HL-60 (cell line): ENCODE measurements around the gene ZNF219.
A peak's percentile ranks its signal among the peaks of the same experiment; 100 is the strongest.

Source experiments
- DNase-seq, 2 experiments: peaks; one replicate each; pipeline ENCODE4 v3.0.0-alpha.2; 2010 to 2020; ENCODE audit warnings: low read depth in 1 of 2, low spot score in 1 of 2
- H3K27ac ChIP-seq: fragments of 250-450 bp; sonication (Bioruptor Pico); replicated peaks from 2 replicates; pipeline ENCODE4 v1.5.1; 2020; ENCODE audit warnings: mild to moderate bottlenecking, moderate library complexity
- H3K27me3 ChIP-seq: fragments of 250-450 bp; sonication (Bioruptor Pico); 2 replicates; pipeline ENCODE4 v1.5.1; 2021; ENCODE audit warnings: mild to moderate bottlenecking, moderate library complexity; ENCODE audit not compliant: insufficient read depth, poor library complexity, severe bottlenecking
- H3K4me3 ChIP-seq: replicated peaks from 2 replicates; pipeline ENCODE4 v1.5.1; 2011; ENCODE audit warnings: mild to moderate bottlenecking, control low read depth, low read length; ENCODE audit not compliant: insufficient read depth
- GABPA ChIP-seq: IDR thresholded peaks from 2 replicates; pipeline ENCODE4 v1.6.1; 2012; ENCODE audit warnings: low read depth
- POLR2AphosphoS5 ChIP-seq: IDR thresholded peaks from 2 replicates; pipeline ENCODE4 v1.6.1; 2012; ENCODE audit warnings: low read depth
- SPI1 ChIP-seq: IDR thresholded peaks from 2 replicates; pipeline ENCODE4 v1.6.1; 2012; ENCODE audit warnings: low read depth, mild to moderate bottlenecking, borderline replicate concordance
- TF ChIP-seq, protein P1 (sequence below): IDR thresholded peaks from 2 replicates; pipeline ENCODE4 v1.6.1; 2012; ENCODE audit warnings: low read depth; ENCODE audit not compliant: insufficient replicate concordance
- TF ChIP-seq, protein P2 (sequence below): IDR thresholded peaks from one replicate; pipeline ENCODE4 v1.5.1; 2011; ENCODE audit warnings: low read length, control low read depth, inconsistent platforms; ENCODE audit not compliant: insufficient read depth

ZNF219 gene

DNA sequence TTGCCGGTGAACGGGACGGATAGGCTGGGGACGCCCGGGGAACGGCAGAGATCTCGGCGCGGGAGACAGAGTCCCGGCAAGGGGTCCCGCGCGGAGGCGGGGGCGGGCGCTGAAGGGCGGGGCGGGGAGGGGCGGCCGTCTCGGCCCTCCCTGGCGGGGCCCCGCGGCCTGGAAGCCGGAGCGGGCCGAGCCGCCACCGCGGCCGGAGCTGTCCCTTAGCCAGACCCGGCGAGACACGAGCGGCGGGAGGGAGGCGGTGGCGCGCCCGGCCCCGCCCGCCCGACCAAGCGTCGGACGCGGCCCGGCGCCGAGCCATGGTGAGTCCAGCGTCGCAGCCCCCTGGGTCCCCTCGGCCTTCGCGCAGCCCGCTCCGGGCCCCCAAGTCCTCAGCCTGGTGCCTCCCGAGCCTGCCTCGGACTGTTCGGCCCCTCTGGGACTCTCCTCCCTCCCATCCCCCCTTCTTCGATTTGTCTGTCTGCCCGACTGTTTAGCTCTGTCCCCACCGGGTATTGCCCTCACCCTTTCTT, 28.3 kb downstream of the ZNF219 start, which contains the start of gene ARHGEF40:
TSS of gene ARHGEF40 (plus strand) at position 222 of the 527 bp plus-strand sequence. CDS start at position 315, 93 bp downstream.
- TF ChIP-seq, protein P1, sequence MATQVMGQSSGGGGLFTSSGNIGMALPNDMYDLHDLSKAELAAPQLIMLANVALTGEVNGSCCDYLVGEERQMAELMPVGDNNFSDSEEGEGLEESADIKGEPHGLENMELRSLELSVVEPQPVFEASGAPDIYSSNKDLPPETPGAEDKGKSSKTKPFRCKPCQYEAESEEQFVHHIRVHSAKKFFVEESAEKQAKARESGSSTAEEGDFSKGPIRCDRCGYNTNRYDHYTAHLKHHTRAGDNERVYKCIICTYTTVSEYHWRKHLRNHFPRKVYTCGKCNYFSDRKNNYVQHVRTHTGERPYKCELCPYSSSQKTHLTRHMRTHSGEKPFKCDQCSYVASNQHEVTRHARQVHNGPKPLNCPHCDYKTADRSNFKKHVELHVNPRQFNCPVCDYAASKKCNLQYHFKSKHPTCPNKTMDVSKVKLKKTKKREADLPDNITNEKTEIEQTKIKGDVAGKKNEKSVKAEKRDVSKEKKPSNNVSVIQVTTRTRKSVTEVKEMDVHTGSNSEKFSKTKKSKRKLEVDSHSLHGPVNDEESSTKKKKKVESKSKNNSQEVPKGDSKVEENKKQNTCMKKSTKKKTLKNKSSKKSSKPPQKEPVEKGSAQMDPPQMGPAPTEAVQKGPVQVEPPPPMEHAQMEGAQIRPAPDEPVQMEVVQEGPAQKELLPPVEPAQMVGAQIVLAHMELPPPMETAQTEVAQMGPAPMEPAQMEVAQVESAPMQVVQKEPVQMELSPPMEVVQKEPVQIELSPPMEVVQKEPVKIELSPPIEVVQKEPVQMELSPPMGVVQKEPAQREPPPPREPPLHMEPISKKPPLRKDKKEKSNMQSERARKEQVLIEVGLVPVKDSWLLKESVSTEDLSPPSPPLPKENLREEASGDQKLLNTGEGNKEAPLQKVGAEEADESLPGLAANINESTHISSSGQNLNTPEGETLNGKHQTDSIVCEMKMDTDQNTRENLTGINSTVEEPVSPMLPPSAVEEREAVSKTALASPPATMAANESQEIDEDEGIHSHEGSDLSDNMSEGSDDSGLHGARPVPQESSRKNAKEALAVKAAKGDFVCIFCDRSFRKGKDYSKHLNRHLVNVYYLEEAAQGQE = no peak
- TF ChIP-seq GABPA (no peak), SPI1 (no peak), POLR2AphosphoS5 (no peak; the same call in 1 of the 2 replicates)
- TF ChIP-seq, protein P2, sequence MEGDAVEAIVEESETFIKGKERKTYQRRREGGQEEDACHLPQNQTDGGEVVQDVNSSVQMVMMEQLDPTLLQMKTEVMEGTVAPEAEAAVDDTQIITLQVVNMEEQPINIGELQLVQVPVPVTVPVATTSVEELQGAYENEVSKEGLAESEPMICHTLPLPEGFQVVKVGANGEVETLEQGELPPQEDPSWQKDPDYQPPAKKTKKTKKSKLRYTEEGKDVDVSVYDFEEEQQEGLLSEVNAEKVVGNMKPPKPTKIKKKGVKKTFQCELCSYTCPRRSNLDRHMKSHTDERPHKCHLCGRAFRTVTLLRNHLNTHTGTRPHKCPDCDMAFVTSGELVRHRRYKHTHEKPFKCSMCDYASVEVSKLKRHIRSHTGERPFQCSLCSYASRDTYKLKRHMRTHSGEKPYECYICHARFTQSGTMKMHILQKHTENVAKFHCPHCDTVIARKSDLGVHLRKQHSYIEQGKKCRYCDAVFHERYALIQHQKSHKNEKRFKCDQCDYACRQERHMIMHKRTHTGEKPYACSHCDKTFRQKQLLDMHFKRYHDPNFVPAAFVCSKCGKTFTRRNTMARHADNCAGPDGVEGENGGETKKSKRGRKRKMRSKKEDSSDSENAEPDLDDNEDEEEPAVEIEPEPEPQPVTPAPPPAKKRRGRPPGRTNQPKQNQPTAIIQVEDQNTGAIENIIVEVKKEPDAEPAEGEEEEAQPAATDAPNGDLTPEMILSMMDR = no peak
- Histone ChIP-seq H3K27me3 (no peaks in the 10 kb centered on the region), H3K27ac (peak within 1 kb of the TSS; percentile 89), H3K4me3 (peak within 1 kb of the TSS; percentile 77)
- DNase-seq = no peak

DNA sequence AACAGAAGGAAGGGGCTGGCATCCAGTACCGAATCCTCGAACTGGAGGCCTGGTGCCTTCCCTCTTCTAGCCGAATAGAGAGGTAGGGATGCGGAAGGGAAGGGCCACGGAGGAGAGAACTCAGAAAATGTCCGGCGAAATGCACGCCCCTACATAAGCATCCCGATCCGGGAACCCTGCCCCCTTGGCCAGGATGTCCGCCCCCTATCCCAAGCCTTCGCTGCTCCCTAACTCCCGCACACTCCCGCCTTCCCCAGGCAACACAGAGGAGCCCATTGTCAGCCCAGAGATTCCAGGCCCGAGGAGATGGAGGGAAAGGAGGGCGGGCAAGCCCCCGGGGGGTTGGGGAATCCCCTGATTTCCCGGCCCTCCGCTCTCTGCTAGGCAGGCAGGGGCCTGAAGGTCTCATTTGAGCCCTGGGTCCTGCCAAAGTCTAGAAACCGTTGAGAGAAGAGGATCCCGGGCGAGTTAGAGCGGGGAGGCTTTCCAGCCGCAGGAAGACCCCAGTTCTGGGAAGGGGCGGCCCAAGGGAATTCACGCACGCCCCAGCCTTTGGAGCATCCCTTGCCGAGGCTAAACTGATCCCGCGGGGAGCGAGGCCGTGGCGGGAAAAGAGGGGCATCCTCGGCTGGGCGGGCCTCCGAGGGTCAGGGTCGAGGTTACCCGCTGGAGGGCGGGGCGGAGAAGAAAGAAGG, 28.9 kb downstream of the ZNF219 start:
- DNase-seq = peak in 1 of 2 experiments; percentile 23
- peak overlapping the region; percentile 77 for H3K4me3 ChIP-seq
- H3K27me3 ChIP-seq = no peaks in the 10 kb centered on the region
- H3K27ac ChIP-seq = no peak overlapping the region
- no peak for TF ChIP-seq POLR2AphosphoS5
- no peak for TF ChIP-seq GABPA
- TF ChIP-seq, protein P2 = no peak
- no peak for TF ChIP-seq SPI1
- TF ChIP-seq, protein P1 = no peak

DNA sequence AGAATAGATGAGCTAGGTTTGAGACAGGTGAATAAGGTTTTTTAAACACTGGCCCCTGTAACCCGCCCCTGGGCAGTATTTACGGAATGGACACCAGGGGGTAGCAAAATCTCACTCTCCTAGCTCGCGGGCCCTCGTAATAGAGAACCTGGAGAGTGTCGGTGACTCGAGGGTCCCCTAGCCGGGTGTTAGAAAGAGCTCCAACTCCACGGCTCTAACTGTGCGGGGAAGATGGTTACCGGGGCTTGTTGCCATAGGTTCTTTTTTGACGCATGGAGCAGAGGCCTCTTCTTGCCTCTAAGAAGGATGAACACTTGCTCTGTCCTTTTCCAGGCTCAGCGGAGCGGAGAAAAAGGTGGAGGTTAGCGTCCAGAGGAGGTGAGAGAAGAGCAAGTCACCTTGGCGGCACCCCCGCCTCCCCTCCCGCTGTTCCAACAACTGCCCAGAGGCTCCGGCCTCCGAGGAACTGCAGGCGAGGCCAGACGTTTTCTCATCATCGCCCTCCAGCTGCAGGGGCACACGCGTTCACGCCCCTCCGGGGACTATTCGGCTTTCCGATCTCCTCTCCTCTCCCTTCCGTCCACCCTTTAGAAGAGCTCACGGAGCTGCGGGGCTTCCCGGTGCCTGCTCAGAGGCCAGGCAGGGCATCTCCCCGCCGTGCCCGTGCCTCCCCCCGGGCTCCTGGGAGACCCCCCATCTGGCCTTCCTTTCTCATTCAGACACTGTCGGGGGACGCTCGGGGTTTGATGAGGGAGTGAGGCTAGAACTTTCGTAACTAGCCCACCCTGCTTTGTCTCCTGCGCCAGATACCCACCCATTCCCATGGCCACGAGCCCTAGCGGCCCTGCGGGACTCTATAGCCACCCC, 29.7 kb downstream of the ZNF219 start:
- no peaks in the 10 kb centered on the region for H3K27me3 ChIP-seq
- H3K27ac ChIP-seq = no peak overlapping the region
- DNase-seq = peak; percentile 41 to 72
- no peak overlapping the region for H3K4me3 ChIP-seq
- no peak for TF ChIP-seq SPI1
- TF ChIP-seq, protein P1 = no peak
- TF ChIP-seq POLR2AphosphoS5 = no peak
- TF ChIP-seq GABPA = no peak
- TF ChIP-seq, protein P2 = peak; percentile 60
